SH-SY5Y (cell line): ENCODE results near the gene LPAR1.

Source experiments
- GATA2 ChIP-seq: IDR thresholded peaks from 2 replicates; pipeline ENCODE4 v1.6.1; 2011; ENCODE audit warnings: mild to moderate bottlenecking, low read depth, low read length
- GATA3 ChIP-seq: IDR thresholded peaks from 2 replicates; pipeline ENCODE4 v1.6.1; 2011; ENCODE audit warnings: low read depth, mild to moderate bottlenecking, low read length, moderate library complexity

LPAR1 gene

DNA sequence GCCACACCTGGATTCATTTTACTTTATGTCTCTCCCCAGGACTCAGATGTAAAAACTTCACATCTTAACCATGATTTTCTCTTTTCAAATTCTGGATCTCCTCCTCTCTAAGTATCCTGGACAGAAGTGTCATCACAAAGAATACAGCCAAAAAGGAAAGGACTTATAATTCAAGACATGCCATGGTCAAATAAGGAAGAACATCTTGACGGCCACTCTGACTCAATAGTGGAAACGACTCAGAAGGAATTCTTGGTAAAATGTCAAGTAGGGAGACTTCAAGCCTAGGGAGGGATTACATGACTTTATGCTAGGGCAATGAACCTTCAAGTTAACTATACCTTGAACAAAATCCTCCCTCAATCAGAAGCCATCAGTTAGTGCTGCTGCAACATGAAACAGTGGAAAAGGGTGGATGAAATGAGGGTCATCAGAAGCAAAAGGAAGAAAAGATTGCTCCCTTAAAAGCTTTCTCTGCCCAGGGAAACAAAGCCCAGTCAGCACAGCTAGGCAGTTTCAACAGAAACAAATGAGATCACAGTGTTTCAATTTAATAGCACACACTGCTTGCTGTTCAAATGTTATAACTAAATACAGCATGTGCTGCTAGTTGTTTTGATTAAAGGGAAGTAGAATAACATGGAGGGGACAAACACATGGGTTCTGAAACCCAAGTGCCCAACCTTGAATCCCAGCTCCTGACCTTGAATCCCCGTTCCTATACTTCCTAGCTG is 101.4 kb downstream of the LPAR1 start:
- TF ChIP-seq GATA2, result no peak
- no peak for TF ChIP-seq GATA3

DNA sequence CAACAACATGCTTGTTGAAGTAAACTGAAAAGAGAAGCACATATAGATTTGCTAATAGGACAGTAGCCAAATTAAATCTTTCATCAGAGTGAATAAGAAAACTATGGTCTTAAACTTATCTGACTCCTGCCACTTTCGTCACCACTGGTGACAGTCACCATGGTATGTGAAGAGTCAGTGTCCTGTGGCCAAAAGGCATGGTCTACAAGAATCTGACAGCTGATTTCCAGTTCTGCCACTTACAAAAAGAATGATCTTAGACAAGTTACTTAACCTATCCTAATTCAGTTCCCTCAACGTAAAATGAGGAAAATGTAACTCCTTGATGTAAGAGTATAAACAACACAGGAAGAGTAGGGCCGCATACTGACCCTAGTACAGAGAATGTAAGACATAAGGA is 102.0 kb downstream of the LPAR1 start:
- TF ChIP-seq GATA3, result no peak
- no peak for TF ChIP-seq GATA2

GRCh38 chr9:110935829-110936228 is 102.4 kb downstream of the LPAR1 start:
- TF ChIP-seq GATA2, result no peak
- TF ChIP-seq GATA3, result no peak

GRCh38 chr9:110933350-110934001 is 104.8 kb downstream of the LPAR1 start:
- no peak for TF ChIP-seq GATA2
- no peak for TF ChIP-seq GATA3

GRCh38 chr9:110932863-110933262 is 105.4 kb downstream of the LPAR1 start:
- TF ChIP-seq GATA3, result no peak
- TF ChIP-seq GATA2, result no peak

GRCh38 chr9:110928599-110928998 is 109.7 kb downstream of the LPAR1 start:
- TF ChIP-seq GATA3 (no peak), GATA2 (no peak)

DNA sequence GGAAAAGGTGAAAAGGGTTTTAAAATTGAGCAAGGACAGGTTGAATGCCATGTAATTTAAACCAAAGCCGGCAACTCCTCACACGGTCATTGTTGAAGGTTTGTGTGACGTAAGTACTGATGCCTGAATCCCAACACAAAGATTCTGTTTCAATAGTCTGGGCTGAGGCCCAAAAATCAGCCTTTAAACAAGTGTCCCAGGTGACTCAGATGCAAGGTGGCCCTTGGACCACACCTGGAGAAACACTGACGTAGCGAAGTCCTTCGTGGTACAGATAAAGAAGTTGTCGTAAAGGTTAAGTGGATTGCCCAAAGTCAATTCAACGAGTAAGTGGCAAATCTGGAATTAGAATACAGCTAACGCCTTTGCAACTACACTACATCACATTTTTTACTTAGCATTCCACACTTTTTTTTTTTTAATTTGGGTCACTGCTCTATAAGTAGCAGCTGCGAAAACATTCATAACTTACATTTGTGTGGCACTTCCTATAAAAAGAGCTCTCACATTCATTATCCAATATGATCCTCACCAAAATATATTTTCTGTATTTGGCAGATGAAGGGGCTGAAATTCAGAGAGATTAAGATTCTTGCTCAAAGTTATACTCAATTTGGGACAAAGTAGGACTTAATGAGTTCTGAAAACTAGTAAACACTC is 111.3 kb downstream of the LPAR1 start:
- TF ChIP-seq GATA2 (no peak), GATA3 (no peak)

- no peak for TF ChIP-seq GATA3
Observed at GRCh38 chr9:110923601-110924000, 114.7 kb downstream of the LPAR1 start.

GRCh38 chr9:110922145-110922544 is 116.1 kb downstream of the LPAR1 start:
- TF ChIP-seq GATA3 (no peak), GATA2 (no peak)

DNA sequence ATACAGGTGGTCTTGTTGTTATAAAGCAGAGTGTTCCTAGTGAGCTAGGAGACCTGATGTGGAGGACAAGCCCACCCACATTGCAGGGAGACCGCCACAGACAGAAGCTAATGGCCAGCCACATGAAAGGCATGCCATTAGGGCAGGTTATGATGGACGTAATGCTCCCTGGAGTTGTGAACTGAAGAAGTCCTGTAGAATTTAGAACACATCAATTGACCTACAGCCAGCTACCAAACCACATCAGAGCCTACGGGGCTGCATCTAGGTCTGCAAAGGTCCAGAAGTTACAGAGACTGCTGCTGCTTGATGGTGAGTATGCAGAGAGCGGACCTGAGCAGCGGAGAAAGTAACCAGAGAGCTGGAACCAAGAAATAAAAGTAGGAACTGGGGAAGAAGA is 116.6 kb downstream of the LPAR1 start:
- TF ChIP-seq GATA2 (no peak), GATA3 (no peak)

- TF ChIP-seq GATA3 (no peak), GATA2 (no peak)
Observed at GRCh38 chr9:110919609-110920008, 118.7 kb downstream of the LPAR1 start.

- TF ChIP-seq GATA2 (no peak), GATA3 (no peak)
Observed at GRCh38 chr9:110919050-110919435, 119.2 kb downstream of the LPAR1 start.

DNA sequence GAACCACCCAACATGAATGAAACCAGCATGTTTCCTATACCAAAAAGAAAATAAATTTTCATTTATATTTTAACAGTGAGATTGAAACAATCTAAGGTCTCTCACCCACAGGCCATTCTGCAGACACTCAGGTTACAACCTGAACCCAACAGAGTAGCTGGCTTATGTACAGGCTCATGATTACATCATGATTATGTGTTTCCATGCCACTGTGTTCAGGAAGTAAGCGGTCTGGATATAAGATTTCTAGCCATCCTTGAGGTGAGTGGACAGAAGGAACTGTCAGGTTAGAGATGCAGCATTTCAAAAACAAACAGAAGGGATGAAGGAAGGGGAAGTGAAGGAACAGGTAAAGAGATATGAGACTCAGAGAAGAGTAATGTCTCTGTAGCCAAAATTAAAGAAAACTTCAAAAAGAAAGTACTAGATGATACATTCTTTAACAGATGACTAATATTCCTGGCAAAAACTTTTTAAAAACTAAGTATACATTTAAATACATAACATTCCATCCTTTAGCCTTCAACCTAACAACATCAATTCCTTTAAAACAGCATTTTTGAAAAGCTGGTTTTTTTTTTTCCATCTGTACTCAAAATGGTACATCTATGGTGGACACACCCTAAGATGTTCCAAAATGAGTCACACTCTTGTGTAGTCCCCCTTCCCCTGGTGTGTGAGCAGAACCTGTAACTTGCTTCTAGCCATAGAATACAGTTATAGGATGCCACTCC is 119.8 kb downstream of the LPAR1 start:
- TF ChIP-seq GATA2, result no peak
- TF ChIP-seq GATA3, result no peak

GRCh38 chr9:110916403-110916802 is 121.9 kb downstream of the LPAR1 start:
- TF ChIP-seq GATA3 (no peak), GATA2 (no peak)
